Memory B cell (primary cell): Measurements from ENCODE around the gene ACTR8.
A peak's percentile ranks its signal among the peaks of the same experiment; 100 is the strongest.

Experiments
- ATAC-seq: fragments of 150-1000 bp; cut with Tn5 transposase; 2 replicates; pipeline ENCODE4 v1.10.0; 2021; ENCODE audit warnings: low read depth, mild to moderate bottlenecking, moderate library complexity
- DNase-seq, 2 donors: peaks; one replicate each; pipeline ENCODE4 v3.0.0; 2022; ENCODE audit warnings: low spot score in 2 of 2
- H3K27ac Mint-ChIP-seq: one replicate; pipeline ENCODE4 v1.8.0; 2022; ENCODE audit warnings: mild to moderate bottlenecking, moderate library complexity, mixed read lengths
- H3K27me3 Mint-ChIP-seq: one replicate; pipeline ENCODE4 v1.8.0; 2022; ENCODE audit warnings: mixed read lengths
- H3K36me3 Mint-ChIP-seq: one replicate; pipeline ENCODE4 v1.8.0; 2022; ENCODE audit warnings: mild to moderate bottlenecking, mixed read lengths
- H3K4me1 Mint-ChIP-seq: one replicate; pipeline ENCODE4 v1.8.0; 2022; ENCODE audit warnings: mixed read lengths
- H3K4me3 Mint-ChIP-seq: one replicate; pipeline ENCODE4 v1.8.0; 2022; ENCODE audit warnings: mild to moderate bottlenecking, moderate library complexity, mixed read lengths
- H3K9me3 Mint-ChIP-seq: one replicate; pipeline ENCODE4 v1.8.0; 2022; ENCODE audit warnings: mixed read lengths

ACTR8 gene

DNA sequence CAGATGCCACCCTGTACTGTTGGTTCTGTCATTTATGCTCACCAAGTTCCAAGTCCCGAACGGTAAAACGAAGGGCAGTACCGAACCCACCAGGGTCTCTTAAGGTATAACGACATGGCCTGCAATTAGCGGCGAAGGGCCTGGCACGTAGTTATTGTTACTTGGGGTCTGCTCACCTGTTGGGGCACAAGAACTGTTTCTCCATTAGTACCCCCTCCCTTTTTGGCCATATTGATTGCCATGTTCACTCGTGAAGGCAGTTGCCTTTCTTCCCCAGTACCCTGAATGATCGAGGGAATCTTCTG is 35.1 kb downstream of the ACTR8 start:
- DNase-seq: no peak
- H3K4me1 Mint-ChIP-seq: peaks cover 14% of the 10 kb centered on the region
- peaks cover 18% of the 10 kb centered on the region for H3K27me3 Mint-ChIP-seq
- no peaks in the 10 kb centered on the region for H3K9me3 Mint-ChIP-seq
- H3K4me3 Mint-ChIP-seq: peak overlapping the region; percentile 76
- no peaks in the 10 kb centered on the region for H3K36me3 Mint-ChIP-seq
- no peak for ATAC-seq
- no peak overlapping the region for H3K27ac Mint-ChIP-seq

- Mint-ChIP-seq H3K9me3 (no peaks in the 10 kb centered on the region), H3K27me3 (peaks cover 18% of the 10 kb centered on the region), H3K36me3 (no peaks in the 10 kb centered on the region), H3K4me3 (peak within 1 kb of the TSS; percentile 76), H3K4me1 (peaks cover 14% of the 10 kb centered on the region), H3K27ac (no peak within 1 kb of the TSS)
- ATAC-seq (peak; percentile 76), DNase-seq (peak; percentile 22 to 33)
Observed at GRCh38 chr3:53846134-53846850, 35.7 kb downstream of the ACTR8 start, which contains the start of the genes CHDH and IL17RB. Gene CHDH, minus strand, starts transcription at chr3:53846419. Its CDS starts 22,411 bp downstream, at chr3:53824008. Gene IL17RB, plus strand, starts transcription at chr3:53846568. Its CDS starts 21 bp downstream, at chr3:53846589.

DNA sequence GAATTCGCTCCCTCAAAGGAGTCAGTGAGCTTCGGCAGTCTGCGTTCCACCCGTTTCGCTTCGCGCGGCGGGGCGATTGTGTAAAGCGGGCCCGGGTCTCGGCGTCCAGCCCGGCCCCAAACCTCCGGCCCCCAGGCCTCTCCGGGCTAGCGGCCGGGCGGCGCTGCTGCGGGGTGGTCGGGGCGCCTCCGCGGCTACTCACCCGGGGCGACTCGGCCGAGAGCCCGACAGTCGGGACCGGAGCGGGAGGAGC is 36.1 kb downstream of the ACTR8 start:
- peak overlapping the region; percentile 67 for H3K4me3 Mint-ChIP-seq
- no peaks in the 10 kb centered on the region for H3K9me3 Mint-ChIP-seq
- peaks cover 14% of the 10 kb centered on the region for H3K4me1 Mint-ChIP-seq
- DNase-seq (no peak), ATAC-seq (peak; percentile 22)
- H3K36me3 Mint-ChIP-seq: no peaks in the 10 kb centered on the region
- H3K27me3 Mint-ChIP-seq: peaks cover 18% of the 10 kb centered on the region
- no peak overlapping the region for H3K27ac Mint-ChIP-seq

DNA sequence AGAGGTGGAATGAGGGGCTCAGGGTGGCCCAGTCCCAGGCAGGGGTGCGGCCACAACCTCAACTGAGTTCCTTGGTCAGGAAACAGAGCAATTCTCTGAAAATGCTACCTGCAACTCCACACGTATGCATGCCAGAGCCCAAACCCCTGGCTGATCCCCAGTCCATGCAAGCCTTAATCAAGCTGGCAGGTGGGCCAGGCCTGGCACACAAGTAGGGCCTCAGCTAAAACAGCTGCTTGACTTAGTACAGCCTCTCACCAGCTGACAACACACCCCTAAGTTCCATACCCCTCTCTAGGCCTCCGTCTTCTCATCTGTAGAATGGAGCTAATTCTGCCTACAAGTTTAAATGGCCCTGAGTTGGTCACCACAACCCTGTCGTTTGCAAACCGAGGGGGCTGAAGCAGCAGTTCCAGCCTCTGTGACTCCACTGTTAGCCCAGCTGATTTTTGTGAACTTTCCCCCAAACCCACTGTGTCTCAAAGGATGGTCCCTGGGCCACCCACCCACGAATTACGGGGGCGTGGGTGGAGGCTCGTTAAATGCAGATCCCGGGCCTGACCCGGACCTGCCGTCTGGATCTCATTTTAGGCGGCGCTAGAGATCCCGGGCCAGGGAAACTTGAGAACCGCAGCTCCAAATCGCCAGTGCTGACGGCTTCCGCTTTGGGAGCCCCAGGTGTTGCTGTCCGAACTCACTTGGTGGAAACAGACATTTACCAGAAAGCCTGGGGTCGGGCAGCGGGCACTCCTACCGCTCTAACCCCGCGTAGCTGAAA is 36.7 kb downstream of the ACTR8 start:
- Mint-ChIP-seq H3K27ac (no peak overlapping the region), H3K4me3 (peak overlapping the region; percentile 67), H3K9me3 (no peaks in the 10 kb centered on the region), H3K36me3 (no peaks in the 10 kb centered on the region), H3K4me1 (peaks cover 14% of the 10 kb centered on the region), H3K27me3 (peaks cover 18% of the 10 kb centered on the region)
- DNase-seq: no peak
- no peak for ATAC-seq

DNA sequence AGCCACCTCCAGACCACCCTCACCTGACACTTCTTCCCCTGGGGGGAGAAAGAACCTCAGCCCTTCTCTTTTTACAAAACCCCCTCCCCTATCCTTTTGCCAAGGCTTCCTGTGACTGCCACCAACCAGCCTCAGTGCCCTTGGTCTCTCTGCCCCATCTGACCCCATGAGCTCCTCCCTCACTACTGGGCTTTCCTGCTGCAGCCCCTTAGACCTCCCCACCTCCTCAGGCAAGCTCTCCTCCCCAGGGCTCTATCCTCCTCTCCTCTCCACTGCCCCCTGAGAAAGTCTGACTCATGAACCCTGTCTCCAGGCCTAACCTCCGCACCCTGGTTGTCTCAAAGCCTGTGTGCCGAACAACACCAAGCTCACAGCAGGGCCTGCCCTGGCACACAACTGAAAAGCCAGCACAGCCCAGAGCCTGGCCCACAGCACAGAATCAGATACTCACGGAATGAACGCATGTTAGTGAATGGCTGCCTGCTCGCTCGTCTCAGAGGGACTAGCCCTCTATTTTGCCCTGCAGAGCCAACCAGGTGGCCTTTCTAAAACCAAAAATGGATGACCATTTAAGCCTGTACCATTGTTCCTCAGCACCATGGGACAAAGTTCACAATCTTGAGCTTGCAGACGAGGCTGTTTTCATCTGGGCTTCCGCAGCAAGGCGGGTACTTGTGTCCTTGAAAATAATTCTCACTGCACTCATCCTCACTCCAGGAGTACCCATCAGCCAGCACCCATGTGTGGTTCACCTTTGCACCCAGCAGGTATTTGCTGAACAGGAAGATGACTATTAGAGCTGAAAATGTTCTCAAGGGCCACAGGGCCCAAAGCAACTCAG is 37.5 kb downstream of the ACTR8 start:
- peaks cover 14% of the 10 kb centered on the region for H3K4me1 Mint-ChIP-seq
- DNase-seq (no peak), ATAC-seq (no peak)
- H3K9me3 Mint-ChIP-seq: no peaks in the 10 kb centered on the region
- no peaks in the 10 kb centered on the region for H3K36me3 Mint-ChIP-seq
- no peak overlapping the region for H3K27ac Mint-ChIP-seq
- peaks cover 16% of the 10 kb centered on the region for H3K27me3 Mint-ChIP-seq
- peak overlapping the region; percentile 67 for H3K4me3 Mint-ChIP-seq

DNA sequence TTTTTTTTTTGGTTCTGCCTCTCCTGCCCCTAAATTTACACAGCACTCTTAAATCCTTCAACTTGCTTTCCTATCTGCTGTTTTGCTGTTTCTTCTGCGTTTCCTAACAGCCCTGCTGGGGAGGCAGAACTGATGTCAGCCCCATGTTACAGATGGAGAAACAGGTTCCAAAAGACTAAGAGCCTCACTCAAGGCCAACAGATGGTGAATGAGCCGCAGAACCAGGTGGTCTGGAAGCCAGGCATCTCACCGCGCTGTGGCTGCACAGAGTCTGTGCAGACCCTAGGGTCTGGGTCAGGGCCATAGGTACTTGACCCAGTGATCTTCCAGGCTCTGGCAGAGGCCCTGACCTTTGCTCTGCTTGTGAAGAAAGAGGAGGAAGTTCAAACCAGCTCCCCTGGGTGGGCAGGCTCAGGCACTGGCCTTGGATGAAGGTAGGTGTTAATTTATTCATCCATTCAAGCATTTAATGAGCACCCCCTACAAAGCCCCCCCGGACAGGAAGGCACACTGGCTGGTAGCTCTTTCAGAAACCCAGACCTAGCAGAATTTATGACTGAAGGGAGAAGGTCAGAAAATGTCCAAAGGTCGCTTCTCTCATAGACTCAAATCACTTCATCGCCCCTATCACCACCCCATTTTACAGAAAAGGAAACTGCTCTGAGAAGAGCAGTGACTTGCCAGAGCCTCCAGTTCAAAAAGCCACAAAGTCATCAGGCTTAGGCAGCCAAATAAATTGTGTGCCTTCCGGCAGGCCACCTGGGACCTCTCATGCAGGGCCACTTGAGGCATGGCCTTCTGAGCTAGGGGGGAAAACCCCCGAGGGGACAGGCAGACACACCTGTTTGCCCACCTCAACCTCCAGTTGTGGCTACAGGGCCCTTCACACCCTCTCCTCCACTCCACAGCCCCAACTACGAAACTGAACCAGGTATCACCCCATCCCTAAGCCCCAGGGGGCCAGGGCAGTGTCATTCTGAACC is 38.5 kb downstream of the ACTR8 start:
- H3K4me3 Mint-ChIP-seq: no peak overlapping the region
- no peak overlapping the region for H3K27ac Mint-ChIP-seq
- peaks cover 14% of the 10 kb centered on the region for H3K4me1 Mint-ChIP-seq
- ATAC-seq (peak; percentile 28), DNase-seq (no peak)
- H3K27me3 Mint-ChIP-seq: peaks cover 11% of the 10 kb centered on the region
- H3K9me3 Mint-ChIP-seq: no peaks in the 10 kb centered on the region
- no peaks in the 10 kb centered on the region for H3K36me3 Mint-ChIP-seq

DNA sequence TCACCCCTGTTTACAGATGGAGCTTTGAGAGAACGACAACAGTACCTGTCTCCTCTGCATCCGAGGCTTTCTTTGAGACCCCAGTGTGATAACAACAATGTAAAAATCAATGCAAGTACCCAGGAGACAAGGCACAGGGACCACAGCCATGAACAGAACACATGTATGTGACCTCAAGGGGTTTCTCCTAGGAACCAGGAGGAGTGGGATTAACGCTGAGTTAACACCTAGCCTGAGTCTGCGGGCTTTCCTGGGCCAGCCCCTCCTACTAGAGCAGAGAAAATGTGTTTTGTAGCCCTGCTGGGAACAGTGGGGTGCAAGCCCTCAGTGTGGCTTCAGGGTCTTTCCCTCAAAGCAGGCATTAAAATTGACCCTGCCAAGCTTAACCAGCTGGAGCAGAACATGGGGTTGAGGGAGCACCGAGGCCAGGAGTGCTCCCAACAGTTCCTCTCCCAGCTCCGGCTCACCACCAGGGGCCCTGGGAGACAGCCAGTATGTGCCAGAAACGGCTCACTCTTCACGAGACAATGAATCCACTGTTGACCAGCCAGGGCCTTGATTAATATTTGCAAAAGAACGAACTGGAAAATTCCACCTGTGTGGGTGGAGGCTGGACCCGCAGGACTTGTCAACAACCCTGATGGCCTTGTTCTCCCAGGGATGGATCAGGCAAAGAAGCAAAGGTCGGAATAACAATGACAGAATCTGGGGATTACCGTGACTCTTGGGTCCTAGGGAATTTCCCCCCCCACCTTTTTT is 39.3 kb downstream of the ACTR8 start:
- Mint-ChIP-seq H3K27ac (no peak overlapping the region), H3K4me1 (peaks cover 14% of the 10 kb centered on the region), H3K9me3 (no peaks in the 10 kb centered on the region), H3K36me3 (no peaks in the 10 kb centered on the region), H3K4me3 (no peak overlapping the region), H3K27me3 (peaks cover 10% of the 10 kb centered on the region)
- no peak for ATAC-seq
- DNase-seq: no peak

DNA sequence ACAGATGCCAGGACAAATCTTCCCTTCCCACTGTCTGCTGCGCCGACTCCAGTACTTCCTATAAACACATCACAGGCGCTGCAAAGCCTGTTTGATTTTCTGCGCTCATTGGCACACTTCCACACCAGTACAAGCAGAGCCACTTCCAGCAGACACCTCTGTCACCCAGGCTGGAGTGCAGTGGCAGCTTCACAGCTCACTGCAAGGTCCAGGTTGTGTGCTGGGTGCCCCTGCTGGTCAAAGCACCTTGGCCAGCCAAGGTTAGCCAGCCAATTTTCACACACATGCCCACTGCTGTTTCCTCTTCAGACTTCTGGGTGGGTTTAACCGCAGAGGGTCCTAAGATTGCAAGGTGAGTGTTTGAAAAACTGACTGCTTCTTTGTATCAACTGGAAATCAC is 40.7 kb downstream of the ACTR8 start:
- H3K9me3 Mint-ChIP-seq: no peaks in the 10 kb centered on the region
- no peaks in the 10 kb centered on the region for H3K36me3 Mint-ChIP-seq
- ATAC-seq (no peak), DNase-seq (no peak)
- H3K4me1 Mint-ChIP-seq: peaks cover 14% of the 10 kb centered on the region
- peaks cover 6% of the 10 kb centered on the region for H3K27me3 Mint-ChIP-seq
- H3K4me3 Mint-ChIP-seq: no peak overlapping the region
- H3K27ac Mint-ChIP-seq: no peak overlapping the region

DNA sequence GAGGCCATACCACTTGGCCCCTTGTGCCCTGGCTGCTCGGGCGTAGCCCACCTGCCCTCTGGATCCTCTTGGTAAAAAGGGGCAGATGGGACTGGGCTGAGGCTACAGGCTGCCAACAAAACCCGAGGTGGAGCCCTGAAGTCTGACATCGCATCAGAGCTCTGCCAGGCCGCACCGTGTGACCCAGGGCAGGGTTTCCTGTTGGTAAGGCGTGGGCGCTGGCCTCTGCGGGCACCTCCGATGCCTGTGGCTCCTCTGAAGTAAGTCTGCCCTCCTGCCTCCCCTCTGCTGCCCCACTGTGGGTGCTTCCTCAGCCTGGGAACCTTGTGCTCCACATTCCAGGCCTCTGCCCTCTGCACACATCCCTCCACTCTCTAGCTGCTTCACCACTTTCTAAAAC is 44.6 kb downstream of the ACTR8 start:
- no peak overlapping the region for H3K4me3 Mint-ChIP-seq
- ATAC-seq (no peak), DNase-seq (no peak)
- H3K36me3 Mint-ChIP-seq: no peaks in the 10 kb centered on the region
- H3K9me3 Mint-ChIP-seq: no peaks in the 10 kb centered on the region
- no peaks in the 10 kb centered on the region for H3K4me1 Mint-ChIP-seq
- peaks cover 5% of the 10 kb centered on the region for H3K27me3 Mint-ChIP-seq
- H3K27ac Mint-ChIP-seq: no peak overlapping the region

DNA sequence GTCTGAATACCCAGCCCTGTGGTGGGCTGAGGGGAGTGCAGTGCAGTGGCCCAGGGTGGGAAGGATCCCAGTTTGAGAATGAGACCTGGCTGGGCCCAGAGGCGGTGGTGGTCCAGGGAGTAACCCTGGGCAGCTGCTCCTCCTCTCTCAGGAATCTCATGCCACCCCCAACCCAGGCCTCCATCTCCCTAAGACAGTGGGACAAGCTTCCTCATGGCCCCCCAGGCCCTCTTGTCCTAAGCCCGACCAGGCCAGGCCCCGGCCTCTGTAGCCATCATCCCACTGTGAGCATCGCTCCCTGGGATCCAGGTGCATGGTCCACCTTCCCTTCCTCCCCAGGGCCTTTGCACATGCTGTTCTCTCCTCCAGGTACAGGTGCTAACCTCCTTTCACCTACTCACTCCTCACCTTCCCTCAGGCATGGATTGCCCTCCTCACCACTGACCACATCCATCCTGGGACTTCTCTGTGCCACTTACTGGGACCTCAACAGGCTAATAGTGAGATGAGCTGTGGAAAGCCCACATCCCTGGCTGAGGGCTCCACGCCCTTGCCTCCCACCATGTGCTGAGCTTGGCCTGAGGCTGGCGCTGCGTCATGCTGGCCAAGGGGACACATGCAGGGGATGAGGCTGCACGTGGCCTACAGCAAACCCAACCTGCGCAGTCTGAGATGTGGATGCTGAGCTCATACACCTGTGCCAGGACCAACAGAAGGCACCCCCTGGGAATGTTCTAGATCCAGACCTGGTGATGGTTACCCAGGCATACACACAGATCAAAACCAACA is 45.7 kb downstream of the ACTR8 start:
- H3K27me3 Mint-ChIP-seq: peaks cover 4% of the 10 kb centered on the region
- H3K4me3 Mint-ChIP-seq: no peak overlapping the region
- no peak for ATAC-seq
- H3K9me3 Mint-ChIP-seq: no peaks in the 10 kb centered on the region
- H3K4me1 Mint-ChIP-seq: no peaks in the 10 kb centered on the region
- H3K36me3 Mint-ChIP-seq: no peaks in the 10 kb centered on the region
- DNase-seq: no peak
- H3K27ac Mint-ChIP-seq: no peak overlapping the region

DNA sequence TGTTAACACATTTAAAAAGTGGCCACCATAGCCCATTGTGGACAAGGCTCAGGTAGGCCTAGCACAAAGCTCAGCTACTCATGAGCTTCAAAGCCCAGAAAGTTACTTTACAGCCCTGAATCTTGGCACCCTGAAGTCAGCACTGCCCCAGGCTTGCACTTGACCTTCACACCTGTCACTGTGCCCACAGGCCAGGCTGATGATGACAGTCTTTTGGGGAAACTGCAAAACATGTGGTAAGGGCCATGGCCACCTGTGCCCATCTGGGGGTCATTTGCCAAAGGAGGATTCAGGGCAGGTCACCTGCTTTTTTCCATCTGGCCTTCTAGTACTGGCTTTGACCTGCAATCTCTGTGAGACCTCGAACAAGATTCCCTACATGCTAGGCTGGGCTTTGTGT is 46.7 kb downstream of the ACTR8 start:
- DNase-seq: no peak
- ATAC-seq: no peak

GRCh38 chr3:53834429-53835095 is 47.4 kb downstream of the ACTR8 start:
- no peaks in the 10 kb centered on the region for H3K36me3 Mint-ChIP-seq
- no peaks in the 10 kb centered on the region for H3K9me3 Mint-ChIP-seq
- peaks cover 2% of the 10 kb centered on the region for H3K27me3 Mint-ChIP-seq
- no peak overlapping the region for H3K4me3 Mint-ChIP-seq
- ATAC-seq (no peak), DNase-seq (no peak)
- H3K27ac Mint-ChIP-seq: no peak overlapping the region
- no peaks in the 10 kb centered on the region for H3K4me1 Mint-ChIP-seq

More for the DNA sequence above, 46.7 kb downstream of the ACTR8 start:
- Mint-ChIP-seq H3K36me3 (no peaks in the 10 kb centered on the region), H3K4me1 (no peaks in the 10 kb centered on the region), H3K4me3 (no peak overlapping the region), H3K27ac (no peak overlapping the region), H3K27me3 (peaks cover 4% of the 10 kb centered on the region), H3K9me3 (no peaks in the 10 kb centered on the region)
